NCI-H2107 treated with DMSO at 0.1 percent for 48 hours (cell line): ENCODE measurements around the gene MMP13.
"Not testable (repeated sequence)": the region's sequence is repeated elsewhere in the genome, so short reads cannot be mapped to it uniquely, and the experiment has no call there.

ENCODE experiments used
- DNase-seq: peaks from one replicate; lab custom pipeline; 2025; ENCODE audit not compliant: unreplicated experiment; lab: John Stamatoyannopoulos, UW

MMP13 gene

DNA sequence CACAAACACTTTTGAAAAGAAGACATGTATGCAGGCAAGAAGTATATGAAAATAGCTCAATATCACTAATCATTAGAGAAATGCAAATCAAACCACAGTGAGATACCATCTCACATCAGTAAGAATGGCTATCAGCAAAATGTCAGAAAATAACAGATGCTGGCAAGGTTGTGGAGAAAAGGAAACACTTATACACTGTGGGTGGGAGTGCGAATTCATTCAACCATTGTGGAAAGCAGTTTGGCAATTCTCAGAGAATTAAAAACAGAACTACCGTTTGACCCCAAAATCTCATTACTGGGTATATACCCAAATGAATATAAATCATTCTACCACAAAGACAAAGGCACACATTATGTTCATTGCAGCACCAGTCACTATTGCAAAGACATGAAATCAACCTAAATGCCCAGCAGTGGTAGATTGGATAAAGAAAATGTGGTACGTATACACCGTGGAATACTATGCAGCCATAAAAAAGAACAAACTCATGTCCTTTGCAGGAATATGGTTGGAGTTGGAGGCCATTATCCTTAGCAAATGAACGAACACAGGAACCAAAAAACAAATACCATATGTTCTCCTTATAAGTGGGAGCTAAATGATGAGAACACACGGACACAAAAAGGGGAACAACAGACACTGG, 18.5 kb downstream of the MMP13 start:
- no peak for DNase-seq

DNA sequence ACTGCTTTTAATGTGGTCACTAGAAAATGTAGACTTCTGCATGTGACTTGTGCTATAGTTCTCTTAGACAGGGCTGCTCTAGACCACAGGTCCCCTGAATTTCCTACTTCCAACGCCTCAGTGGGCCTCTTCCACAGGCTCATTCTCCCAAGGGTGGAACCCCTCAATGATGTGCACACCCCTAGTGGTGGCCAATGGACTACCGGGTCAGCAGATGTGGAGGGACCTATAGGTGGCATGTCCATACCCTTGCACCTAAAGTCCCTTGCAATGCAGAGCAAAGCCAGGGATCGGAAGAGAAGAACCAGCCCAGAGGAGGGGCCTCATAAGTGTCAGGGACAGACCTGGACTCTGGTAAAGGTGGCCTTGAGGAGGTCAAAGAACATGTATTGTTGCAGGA, 20.0 kb downstream of the MMP13 start:
- DNase-seq = no peak

GRCh38 chr11:102934735-102935134, 20.8 kb downstream of the MMP13 start:
- DNase-seq = no peak

DNA sequence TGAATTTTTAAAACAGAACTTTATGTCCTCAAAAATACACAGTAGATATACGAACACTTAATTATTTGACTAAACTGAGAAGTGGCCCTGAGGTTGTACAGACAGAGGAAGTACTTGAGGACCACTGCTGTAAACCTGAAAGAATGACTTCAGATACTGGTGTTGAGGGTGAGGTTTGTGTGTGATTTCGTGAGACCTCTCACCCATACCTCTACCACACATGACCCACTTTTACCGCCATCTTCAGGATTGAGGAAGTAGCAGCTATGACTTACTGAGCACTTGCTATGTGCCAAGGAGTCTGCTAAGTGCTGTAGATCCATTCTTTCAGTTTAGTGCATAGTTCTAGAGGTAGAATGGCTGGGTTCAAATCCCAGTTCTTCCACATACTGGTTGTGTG, 21.9 kb downstream of the MMP13 start:
- DNase-seq = no peak

DNA sequence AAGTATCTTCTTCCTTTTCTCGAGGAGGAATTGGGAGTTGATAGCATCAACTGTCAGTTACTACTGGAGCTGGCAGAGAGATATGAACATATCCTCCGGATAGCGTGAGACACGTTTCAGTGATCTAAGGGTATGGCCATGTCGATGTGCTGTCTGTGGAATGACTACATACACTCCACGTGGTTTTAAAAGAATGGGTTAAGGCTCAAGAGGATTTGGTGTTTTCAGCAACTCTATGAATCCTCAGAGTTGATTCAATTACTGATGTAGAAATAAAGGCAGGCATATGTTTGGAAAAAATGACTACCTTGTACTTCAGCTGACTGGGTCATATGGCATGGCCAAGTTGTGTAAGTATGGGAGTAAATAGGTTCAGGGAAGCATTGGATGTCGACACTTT, 22.9 kb downstream of the MMP13 start:
- DNase-seq = no peak

GRCh38 chr11:102930451-102930850, 25.1 kb downstream of the MMP13 start:
- DNase-seq = no peak

DNA sequence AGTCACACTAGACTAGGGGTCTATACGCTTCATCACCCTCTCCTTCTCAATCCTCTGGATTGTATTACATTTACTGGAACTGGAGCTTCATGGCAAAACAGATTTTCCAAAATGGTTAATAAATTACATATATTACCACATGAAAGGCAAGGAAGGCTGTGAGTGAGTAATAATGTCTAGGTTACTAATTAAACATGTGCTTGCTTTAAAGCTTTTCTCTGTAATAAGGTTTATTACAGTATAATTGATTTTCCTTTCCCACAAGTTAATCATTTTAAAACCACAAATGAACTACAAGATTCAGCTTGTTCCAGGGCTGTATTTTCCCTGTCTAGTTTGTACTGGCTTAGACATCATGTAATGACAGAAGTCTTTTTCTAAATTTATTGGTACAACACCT, 25.6 kb downstream of the MMP13 start:
- DNase-seq = no peak

DNA sequence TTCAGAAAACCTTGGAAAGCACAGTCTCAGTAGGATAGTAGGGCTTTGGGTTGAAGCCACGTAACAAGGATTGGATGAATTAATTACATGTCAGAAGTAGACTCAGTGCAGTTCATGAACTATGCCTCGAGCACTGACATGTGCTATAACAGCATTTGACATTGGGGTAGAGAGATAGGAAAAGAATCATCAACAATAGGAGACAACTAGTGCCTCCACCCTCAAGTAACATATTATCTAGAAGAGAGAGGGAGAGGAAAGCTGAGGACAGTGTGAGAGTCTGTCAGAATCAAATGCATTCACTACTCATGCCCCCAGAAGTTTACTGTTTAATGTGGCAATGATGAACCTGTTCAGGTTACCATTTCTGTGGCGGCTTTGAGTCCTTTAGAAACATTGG, 26.4 kb downstream of the MMP13 start:
- DNase-seq = no peak

- DNase-seq = no peak
These were observed 27.3 kb downstream of the MMP13 start for GRCh38 chr11:102928247-102928646.

DNA sequence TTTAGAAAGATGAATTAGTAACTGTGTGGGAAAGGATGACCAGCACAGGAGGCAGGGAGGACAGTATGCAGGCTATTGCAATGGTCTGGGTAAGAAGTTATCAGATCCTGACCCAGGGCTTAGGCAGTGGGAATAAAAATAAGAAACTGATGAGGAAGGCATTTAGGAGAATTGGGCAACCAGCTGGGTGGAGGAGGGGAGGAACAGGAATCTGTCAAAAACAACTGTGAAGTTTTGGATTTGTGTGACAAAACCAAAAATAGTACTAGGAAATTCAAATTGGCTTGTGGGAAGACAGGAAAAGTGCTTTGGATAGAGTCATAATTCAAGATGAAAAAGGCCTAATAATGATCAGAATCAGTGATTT, 27.9 kb downstream of the MMP13 start:
- DNase-seq = no peak

DNA sequence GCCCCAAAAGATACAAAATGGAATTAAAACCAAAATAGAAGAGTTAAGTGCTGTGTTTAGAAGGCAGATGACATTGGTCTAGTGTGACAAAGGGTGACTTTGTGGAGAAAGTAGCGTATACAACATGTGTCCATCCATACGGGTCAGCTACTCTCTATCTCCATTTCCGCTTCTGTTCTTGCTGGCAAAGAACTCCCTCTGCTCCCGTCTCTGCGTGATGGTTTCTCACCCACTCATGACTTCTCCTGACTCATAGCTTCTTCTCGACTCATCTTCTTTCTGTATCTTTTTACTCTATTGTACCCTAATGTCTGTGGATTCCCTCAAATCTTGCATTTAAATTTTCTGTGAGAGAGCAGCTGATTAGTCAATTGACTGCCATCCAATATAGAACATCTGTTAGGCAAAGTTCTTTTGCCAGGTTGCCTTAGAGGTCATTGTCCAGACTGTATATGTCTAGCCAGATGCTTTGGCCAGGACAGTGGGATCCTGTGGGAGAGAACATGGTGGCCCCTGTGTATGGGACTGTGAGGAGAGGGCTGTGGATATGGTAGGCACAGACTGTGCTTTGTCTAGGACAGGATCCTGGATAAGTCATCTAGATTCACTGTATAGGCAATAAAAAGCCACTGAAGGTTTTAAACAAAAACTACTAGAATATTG, 28.4 kb downstream of the MMP13 start:
- DNase-seq = no peak

GRCh38 chr11:102926517-102926916, 29.0 kb downstream of the MMP13 start:
- DNase-seq = no peak

- DNase-seq = no peak
These were observed 29.5 kb downstream of the MMP13 start for GRCh38 chr11:102925988-102926387.

- no peak for DNase-seq
These were observed 30.6 kb downstream of the MMP13 start for GRCh38 chr11:102924851-102925380.

- no peak for DNase-seq
These were observed 33.8 kb downstream of the MMP13 start for GRCh38 chr11:102921587-102922220.

- no peak for DNase-seq
These were observed 35.3 kb downstream of the MMP13 start for GRCh38 chr11:102920118-102920684.

DNA sequence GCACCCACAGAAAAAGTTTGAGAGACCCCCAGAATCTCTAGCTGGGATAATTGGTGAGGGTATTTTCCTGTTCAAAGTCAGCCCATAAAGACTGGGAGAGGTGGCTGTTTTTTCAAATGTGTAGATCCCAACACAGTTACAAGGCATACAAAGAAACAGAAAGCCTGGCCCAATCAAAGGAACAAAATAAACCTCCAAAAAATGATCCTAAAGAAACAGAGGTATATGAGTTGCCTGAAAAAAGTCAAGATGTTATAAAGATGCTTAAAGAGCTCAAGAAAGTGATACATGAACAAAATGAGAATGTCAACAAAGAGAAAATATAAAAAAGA, 40.5 kb downstream of the MMP13 start:
- no peak for DNase-seq

- no peak for DNase-seq
These were observed 41.1 kb downstream of the MMP13 start for GRCh38 chr11:102914238-102915043.

DNA sequence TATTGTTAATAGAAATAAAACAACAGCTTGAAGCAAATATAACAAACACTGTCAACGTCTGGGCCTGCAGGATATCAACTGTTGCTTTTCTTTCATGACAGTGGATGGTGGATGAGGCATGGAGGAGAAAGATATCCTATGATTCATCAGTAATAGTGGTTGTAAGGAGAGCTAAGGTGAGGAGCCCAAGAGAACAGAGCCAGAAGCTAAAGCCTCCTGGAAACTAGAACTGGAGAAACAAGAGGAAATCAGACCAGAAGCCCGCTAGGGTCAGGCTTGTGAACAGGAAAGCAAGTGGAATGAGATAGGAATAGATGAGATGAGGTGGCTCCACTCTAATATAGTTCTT, 43.1 kb downstream of the MMP13 start:
- DNase-seq = no peak

- no peak for DNase-seq
These were observed 43.6 kb downstream of the MMP13 start for GRCh38 chr11:102911758-102912481.

DNA sequence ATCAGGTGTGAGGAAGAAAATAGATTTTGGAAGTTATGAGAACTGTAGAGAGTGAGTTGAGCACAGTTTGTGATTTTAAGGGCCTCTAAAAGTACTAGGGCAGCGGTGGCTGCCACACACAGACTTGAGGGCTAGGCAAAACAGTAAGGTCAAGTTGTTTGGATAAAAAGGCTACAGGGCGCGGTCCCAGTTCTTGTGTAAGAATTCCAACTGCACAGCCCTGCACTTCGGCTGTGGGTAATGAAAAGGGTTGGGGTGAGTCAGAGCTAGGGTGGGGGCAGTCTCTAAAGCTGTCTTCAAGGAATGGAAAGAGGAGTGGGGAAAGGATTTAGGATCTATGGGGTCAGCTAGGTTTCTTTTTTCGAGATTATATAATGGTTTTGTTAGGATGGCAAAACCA, 49.7 kb downstream of the MMP13 start:
- not testable (repeated sequence) for DNase-seq
